Globus pallidus (tissue), 1 donor: ENCODE measurements around the gene MAML3.
"Not testable (repeated sequence)": the region's sequence is repeated elsewhere in the genome, so short reads cannot be mapped to it uniquely, and the experiment has no call there.

ENCODE experiments used
- DNase-seq: peaks from one replicate; pipeline ENCODE4 v3.0.0-alpha.2; 2015; ENCODE audit warnings: low spot score

The MAML3 gene

DNA sequence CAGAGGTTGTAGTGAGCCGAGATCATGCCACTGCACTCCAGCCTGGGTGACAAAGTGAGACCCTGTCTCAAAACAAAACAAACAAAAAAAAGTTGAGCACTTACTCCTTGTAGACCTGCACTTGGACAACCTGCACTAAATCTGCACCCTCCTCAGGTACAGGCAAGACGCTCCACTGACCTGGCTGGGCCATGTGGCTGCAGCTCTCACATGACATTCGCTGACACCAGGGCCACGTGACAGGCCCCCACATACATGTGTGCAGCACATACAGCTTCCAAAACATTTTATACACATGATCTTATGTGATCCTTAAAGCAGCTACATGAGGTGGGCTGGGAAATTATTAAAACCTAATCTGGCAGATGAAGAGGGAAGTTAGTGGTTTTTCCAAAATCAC is 425.8 kb downstream of the MAML3 start:
- no peak for DNase-seq

DNA sequence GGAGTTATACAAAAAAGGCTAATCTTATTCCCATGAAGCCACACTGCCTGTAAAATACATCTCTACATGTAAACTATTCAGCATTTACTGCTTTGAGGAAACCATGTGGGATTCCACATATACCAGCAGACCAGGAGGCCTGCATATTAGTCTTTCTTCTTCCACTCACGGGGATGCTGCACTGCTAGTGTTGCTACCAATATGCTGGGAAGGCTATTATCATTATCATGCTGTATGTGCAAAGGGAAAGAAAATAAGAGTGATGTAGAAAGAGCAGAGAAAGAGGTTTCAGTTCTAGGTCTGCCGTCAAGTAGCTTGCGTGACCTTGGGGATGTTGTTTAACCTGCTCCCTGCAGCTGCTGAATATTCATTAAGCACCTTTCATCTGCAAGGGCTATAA is 427.4 kb downstream of the MAML3 start:
- DNase-seq = no peak

DNA sequence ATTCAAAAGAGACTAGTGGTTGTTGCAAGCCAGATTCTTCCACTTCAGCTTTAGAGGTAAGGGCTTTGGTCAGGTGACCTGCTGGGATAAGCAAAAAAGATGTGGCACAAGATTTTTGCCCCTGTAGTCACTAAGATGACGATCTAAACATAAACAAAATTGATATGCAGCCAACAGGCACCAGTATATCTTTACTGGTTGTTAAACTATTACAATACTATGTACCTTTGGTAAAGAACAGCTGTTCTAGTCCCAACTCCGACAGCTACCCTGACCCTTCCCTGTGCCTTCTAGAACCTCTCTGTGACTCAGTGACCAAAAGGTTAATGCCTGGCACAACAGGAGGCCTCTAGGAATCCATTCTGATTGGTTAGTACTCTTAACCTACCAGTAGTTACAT is 428.7 kb downstream of the MAML3 start:
- no peak for DNase-seq

DNA sequence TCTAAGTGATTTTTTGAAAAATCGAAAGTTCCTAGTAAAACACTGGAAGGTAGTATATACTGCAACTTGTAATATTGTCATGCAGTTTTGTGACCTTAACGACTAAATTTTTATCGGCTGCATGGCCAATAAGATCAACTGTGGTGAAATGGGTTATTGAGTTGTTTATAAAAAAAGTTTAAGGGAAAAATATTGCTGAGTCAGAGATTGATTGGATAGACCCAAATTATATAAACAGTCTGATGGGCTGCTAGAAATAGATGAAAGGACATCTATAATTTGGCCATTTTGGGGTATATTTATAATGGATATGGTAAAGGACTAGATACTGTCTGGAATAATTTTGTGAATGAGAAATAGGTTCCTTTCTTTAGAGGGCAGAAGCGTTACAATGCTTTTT is 432.2 kb downstream of the MAML3 start:
- DNase-seq = no peak

DNA sequence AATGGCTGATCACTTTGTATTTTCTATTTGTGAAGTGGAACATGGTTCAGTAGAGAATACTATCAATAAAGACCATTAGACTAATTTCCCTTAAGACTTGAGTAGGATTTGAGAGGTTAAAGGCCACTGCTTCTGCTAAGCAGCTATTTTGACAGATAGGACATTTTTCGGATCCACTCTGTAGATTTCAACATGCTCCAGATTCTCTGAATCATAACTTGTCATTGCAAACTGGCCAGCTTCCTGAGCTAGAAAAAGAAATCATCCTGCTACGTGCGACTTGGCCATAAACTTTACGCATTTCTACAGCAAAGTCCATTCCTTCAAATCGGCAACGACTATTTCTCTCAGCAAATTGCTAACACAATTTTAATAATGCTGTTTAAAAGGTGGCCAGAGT is 433.2 kb downstream of the MAML3 start:
- DNase-seq = no peak

DNA sequence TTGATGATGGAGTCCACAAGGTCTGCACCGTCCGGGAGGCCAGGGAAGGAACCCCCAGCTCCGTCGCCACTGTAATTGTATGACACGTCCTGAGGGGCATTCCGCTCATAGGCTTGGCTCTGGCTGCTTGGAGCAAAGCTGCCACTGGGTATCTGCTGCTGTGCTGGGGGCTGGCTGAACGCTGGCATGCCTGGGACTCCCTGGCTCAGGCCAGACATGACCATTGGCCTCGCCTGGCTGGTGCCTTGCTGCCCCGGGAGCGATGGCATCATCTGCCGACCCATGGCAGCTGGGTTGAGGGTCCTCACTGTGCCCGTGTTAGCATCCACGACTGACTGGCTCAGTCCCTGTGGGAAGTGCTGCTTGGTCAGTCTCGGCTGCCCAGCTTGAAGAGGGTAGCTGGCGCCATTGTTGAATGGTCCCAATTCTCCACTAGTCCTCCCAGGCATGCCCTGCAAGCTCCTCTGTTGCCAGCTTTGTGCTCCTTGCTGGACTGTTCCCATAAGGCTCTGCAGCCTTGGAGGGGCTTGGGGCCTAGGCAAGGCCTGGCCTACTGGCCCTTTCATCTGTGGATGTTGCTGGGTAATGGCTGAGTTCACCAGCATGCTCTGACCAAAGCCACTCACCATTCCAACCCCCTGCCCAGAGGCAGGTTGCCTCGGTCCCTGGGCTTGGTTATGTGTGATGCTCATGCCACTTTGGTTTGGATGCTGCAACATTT is 434.4 kb downstream of the MAML3 start:
- no peak for DNase-seq

DNA sequence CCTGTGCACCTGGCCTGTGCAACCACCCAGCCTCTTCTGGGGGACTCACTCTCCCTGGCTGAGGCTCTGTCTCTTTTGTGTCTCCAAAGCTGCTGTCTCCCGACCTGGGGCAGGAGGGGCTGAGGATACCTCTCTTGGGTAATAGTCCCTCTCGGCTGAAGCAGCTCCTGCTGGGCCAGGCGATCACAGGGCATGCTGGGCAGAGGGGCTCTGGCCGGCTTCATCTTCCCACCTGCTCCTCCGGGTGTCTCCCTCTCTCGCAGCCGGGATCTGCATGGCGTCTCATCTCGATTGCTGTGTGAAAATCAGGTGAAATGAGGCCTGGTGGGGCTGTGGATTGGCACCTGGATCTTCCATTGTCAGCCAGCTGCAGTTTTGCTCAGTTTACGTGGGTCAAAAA is 435.2 kb downstream of the MAML3 start:
- no peak for DNase-seq

DNA sequence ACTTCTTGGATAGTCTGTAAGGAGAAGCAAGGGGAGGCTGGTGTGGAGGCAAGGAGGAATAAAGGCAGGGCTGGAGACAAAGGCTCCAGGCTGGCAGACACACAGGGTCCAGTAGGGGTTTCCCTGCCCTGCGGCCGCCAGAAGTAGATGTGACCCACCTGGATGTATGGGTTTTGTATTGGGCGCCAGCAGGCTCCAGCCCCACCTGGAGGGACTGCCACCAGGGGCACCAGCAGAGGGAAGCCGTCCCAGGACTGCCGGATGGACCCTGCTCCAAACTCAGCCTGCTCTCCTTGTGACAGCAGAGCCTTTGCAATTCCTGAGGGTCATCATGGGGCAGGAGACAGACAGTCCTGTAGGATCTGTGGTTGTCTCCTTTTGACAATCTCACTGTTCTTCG is 435.6 kb downstream of the MAML3 start:
- DNase-seq = no peak

DNA sequence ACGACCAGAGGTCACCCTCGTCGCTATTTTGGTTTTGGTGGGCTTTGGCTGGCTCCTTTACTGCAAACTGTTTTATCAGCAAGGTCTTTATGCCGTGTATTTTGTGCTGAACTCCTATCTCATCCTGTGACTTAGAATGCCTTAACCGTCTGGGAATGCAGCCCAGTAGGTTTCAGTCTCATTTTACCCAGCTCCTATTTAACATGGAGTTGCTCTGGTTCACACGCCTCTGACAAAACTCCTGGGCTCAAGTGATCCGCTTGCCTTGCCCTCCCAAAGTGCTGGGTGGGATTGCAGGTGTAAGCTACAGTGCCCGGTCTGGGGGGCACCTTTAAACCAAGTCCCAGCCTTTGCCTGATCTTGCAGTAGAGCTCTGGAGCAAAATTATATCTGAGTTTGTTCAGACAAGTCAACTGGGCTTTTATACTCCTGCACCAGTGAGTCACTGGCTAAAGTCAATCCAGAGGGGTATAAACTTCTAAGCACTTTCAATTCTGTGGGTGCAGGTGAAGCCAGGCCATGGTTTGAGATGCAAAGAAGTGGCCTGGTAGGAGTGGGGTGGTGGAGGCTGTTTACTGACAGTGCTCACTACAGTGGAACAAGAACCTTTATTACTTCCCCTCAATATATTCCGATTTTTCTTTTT is 438.1 kb downstream of the MAML3 start:
- no peak for DNase-seq

DNA sequence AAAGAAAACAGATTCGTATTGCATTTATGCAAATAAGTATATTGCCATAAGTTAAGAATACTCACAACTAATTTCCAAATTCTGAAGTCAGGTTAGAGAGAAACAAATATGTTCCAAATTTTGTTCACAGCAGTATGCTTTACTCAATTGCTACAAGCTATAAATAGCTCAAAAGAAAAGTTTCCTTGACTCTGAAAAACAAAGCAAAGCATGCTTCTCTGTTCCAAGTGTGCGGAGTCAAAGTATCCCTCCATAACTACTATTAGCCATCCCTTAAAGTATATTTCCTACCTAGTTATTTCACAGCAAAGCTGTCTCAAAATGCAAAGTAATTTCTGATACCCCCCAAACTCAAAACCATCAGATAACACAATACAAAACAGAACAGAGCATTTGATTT is 441.1 kb downstream of the MAML3 start:
- no peak for DNase-seq

DNA sequence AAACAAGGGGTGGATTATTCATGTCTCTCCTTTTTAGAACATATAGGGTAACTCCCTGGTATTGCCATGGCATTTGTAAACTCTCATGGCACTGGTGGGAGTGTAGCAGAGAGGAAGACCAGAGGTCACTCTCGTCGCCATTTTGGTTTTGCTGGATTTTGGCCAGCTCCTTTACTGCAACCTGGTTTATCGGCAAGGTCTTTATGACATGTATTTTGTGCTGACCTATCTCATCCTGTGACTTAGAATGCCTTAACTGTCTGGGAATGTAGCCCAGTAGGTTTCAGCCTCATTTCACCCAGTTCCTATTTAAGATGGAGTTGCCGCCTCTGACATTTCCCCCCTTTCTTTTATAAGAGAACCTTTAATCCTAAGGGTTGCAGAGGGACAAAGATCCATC is 442.5 kb downstream of the MAML3 start:
- DNase-seq = no peak

DNA sequence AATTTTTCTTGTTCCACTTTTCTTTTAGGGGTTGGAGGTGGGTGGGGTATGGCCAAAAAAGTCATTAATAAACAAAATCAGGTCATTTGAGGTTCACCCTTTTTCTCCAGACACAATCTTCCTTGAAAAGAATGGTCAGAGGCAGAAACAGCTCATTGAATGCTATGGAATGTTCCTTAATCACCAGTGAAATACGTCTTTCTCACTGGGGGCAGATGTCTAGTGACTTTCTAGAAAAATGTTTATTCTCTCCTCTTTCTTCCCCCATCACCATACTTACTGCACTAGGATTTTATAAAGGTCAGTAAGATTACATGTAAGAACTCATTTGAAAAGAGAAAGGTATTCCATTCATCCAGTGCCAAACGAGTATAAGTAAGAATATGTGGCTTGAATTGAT is 443.9 kb downstream of the MAML3 start:
- DNase-seq = no peak

DNA sequence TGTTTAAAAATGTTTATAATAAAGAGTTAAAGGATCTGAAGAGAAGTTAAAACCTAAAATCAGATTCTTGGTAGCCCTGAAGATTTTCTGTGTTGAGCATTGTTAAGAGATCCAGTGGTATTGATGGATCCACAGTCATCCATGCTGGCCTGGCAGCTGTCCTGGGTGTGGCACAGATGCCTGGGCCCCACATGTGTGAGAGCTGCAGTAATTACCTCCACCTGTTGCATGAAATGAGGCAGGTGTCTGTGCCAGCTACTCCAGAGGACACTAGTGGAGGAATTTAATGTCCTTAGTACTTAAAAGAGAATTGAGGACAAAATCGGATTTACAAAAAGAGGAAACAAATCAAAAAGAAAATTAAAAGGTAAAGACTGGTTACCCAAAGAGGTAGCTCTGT is 444.3 kb downstream of the MAML3 start:
- no peak for DNase-seq

DNA sequence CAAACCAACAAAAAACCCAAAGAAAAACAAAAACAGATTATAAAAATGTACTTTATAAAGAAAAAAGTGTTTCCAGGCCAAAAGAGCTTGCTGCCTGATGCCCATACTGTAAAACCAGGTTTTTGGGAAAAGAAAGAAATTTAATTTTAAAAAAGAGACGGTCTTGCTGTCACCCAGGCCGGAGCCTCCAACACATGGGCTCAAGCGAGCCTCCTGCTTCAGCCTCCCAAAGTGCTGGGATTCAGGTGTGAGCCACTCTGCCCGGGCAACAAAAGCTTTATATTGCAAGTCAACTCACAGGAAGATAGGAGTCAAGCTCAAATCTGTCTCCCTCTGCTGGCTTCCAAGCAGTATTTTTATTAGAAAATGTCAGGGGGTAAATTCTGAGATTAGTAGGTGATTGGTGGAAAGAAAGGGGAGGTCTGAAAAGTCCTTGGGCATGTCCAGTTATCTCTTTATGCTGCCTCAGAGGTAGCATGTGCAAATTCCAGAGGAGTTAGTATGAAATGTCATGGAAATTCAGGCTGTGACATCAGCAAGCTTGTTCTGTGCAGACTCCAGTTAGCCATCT is 449.0 kb downstream of the MAML3 start:
- no peak for DNase-seq

DNA sequence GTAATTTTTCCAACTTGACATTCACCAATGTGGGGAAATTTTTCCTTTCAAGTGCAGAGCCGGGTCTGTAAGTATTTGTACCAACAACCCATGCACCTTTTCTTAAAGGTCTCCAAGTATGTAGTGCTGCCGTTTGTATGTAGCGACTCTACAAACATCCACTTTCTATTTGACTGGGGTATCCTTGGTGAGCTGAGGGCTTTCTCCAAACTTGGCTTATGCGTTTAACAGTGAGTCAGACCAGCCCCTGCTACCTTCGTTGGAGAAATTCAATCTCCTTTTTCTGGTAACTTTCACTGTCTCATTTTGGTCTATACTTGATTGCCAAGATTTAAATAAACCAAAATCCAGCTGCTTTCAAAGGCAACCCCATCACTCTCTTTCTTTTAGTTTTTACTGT is 453.4 kb downstream of the MAML3 start:
- no peak for DNase-seq

DNA sequence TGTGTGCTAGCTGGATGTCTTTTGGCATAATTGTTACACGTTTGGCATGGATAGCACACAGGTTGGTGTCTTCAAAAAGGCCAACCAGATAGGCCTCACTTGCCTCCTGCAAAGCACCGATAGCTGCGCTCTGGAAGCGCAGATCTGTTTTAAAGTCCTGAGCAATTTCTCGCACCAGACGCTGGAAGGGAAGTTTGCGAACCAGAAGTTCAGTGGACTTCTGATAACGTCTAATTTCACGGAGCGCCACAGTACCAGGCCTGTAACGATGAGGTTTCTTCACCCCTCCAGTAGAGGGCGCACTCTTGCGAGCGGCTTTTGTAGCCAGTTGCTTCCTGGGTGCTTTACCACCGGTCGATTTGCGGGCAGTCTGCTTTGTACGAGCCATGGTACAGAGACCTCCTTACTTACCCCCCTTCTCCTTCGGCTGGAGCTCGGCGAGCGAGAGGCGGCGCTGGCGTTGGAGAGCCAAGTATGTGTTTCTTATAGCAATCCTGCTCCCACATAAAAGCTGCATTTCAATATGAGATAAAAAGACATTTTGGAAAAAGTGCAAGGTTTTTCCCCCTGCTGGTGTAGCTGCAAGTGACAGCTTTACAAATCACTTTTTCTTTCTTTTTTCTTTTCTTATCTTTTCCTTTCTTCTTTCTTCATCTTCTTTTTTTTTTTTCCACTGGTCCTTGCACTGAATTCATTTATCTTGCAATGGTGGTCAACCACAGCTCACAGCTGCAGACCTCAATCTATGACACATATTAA is 455.6 kb downstream of the MAML3 start:
- not testable (repeated sequence) for DNase-seq

DNA sequence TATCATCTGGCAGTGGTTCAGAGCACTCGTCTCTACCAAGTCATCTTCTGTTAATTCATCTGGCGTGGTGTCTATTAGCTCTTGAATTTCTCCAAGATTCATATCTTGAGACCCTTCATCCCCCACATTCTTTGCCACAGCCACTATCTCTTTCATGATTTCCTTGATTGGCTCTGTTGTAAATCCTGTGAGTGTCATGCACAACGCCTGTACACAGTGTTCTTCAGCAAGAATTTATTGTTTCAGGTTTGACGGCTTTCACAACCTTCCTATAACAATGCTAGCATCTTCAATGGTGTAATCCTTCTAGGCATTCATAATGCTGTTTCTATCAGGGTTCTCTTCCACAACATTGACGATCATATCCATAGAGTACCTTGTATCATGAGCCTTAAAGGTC is 457.5 kb downstream of the MAML3 start:
- no peak for DNase-seq

DNA sequence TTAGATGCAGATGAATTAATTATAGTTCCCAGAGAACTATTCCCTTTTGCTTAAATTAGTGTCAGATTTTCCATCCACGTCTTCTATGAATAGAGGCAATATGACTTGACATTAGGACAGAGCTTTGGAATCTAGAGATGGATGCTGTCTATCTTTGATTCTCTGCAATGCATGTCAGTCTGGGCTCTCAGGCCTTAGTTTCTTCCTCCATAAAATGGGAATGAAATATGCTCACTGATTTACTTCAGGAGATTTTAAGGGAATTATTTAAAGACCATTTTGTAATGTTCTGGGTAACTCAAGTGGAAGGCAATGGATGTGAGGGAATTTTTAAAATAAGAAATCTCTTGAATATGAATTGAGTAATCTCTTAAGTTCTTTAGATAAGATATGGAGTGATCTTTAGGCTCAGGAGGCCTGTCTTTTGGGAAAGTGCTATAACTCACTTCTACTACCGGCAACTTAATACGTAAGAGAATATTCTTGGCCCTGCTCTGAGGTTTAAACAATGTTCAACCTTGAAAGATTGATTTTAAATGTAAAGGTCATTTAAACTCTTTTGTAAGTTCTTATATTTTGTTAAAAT is 459.4 kb downstream of the MAML3 start:
- DNase-seq = no peak

DNA sequence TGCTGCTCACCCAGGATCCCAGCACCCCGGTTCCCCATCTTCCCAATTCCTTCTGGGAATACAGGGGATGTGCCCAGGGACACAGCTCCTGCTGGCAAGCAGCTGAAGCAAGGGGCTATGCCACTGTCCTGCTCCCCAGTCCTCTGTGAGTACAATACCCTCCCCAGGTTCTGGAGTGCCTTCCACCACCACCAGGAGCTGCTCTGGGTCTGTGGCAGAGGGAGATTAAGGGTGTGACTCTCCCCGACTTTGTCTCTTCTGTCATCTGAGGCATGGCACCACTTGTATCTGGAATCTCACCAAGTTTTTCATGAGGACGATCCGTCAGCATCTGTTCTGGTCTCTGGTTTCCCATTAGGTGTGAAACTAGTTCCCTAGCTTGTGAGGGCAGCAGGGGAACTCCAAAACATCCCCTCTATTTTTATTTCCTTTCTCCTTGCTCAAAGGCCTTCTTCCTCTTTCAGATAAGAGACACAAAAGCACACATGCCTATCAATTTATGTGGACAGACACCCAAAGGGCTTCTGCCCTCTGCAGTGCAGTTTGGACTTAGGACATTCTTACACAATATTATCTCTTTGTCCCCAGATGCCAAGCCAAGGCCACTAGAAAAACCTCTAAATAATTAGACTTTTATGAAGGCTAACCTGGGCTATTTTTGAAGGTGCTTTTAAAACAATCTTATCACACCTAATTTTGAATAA is 461.5 kb downstream of the MAML3 start:
- DNase-seq = peak; percentile 17

DNA sequence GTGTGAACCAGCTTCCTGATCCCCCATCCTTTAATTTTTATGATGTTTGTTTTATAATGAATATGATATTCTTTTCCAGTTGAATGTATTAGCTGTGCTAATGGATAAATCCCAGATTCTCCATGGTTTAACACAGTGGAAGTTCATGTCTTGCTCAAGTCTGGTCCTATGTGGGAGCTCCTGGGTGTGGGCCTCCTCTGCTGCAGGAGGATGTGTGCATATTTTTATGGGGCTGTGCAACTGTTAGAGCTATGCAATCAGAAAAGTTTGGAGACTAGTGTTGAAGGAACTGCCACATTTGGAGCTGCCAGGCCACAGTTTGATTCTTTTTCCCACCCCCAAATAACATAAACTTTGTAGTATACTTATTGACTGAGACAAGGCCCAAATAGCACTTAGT is 463.6 kb downstream of the MAML3 start:
- DNase-seq = no peak

DNA sequence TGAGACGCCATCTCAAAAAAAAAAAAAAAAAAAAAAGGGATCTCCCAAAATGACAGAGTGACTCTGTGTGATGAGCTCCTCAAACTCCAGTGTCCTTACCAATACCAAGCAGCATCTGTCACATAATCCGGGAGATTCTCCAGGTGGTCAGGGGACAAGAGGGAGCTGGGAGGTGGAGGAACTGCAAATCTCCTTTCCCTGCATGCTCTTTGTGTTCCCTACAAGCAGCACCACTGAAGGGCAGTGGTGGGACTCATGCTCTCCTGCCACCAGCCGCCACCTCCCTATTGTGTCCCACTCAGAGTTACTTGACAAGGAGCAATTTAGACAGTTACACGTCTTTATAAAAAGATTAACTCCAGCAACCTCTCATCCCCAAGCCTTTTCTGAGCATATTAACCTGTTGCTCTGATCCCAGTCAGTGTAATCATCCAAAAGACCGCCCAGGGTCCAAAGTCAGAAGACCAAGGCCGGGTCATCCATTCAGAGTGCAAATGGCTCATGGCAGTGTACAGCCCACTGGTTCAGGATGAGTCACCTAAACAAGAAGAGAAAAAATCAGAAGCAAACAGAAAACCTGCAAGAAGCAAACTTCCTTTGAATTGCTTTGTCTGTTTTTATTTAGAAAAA is 464.8 kb downstream of the MAML3 start:
- no peak for DNase-seq

DNA sequence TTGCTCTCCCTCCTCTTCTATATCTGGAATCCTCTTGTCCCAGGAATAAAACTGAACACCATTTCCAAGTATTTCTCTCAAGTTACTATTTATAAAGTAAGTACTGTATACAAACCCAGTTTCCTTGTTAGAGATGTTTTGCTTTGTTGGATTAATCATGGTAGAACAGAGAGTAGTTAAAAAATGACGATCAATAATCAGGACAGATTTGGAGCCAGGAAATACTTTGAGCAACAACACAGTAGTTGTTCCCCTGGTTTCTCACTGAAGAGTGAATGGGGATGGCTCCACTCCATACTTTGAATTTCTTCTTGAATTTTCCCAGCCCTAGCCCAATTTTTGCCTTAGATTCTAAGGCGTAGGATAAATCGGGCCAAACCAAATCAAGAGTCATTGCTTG is 467.0 kb downstream of the MAML3 start:
- DNase-seq = no peak
